ENCODE measurements around the gene PHC2. TPM values are rescaled to one million over a fixed set of nuclear protein-coding genes. Genes with fewer than 3 reads are reported as not detected.

Gene PHC2
- total RNA-seq, 2 experiments from 2014 or later = 43.0 to 43.7 TPM

DNA sequence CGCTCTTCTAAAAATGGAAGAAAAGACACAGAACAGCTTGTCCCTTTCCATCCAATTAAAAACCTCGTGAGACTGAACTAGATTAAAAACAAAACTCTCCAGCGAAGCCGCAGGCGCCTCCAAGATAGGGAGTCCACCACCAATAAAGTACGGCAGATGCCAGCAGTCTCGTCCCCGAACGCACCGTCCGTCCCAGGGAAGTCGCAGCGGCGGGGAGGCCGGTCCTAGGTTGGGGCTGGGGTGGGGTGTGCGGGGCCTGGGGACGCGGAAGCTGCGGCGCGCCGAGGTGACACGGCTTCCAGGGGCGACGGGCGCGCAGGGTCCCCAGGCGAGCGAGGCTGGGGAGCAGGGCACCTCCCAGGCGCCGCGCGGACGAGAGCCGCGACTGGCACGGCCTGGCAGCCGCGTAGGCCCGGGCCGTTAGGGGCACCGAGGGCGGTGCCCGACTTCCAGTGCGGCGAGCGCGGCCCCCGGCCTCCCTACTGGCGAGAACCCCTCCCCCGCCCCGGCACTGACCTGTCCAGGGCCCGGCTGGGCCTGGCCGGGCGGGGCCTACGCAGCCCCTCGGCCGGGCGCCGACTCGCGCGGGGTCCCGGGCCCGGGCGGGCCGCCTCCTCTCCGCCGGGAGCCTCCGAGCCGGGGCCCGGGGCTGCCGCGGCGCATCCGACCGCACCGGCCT, 81.7 kb downstream of the PHC2 start:
- H3K4me1 Mint-ChIP-seq = peaks cover 43% of the 10 kb centered on the region
- peak; percentile 46 for ATAC-seq (ENCODE audit: low read depth)
- H3K9me3 Mint-ChIP-seq = no peaks in the 10 kb centered on the region
- peak overlapping the region; percentile 85 for H3K4me3 Mint-ChIP-seq
- no peaks in the 10 kb centered on the region for H3K27me3 Mint-ChIP-seq
- peaks cover 19% of the 10 kb centered on the region for H3K36me3 Mint-ChIP-seq
- peak; percentile 72 for DNase-seq
- peak overlapping the region; percentile 92 for H3K27ac Mint-ChIP-seq
- POLR2A ChIA-PET = interaction anchor here (0.7 to 1.4 kb wide), 7 partner anchors 14 to 532 kb away, joined by 3 to 6 read pairs (median 3); partner anchors contain the start of genes S100PBP and YARS1

DNA sequence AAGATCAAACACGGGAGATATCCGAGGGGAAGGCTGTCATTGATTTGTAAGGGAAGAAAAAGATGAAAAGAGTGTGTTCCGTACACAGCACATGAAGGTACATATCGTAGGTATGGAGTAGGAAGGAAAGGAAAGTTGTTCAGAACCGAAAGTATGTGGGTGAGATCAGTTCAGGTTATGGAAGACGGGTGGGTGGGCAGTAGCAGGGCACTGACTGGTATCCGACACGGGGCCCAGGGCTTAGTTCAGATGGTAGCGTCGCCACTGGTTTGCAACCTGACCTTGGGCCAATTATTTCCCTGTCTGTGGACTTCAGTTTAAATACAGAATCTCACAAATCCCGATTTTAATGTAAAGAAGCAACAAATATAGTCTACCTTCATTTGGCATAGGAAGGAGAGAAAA, 82.2 kb downstream of the PHC2 start:
- H3K36me3 Mint-ChIP-seq = peaks cover 19% of the 10 kb centered on the region
- H3K4me1 Mint-ChIP-seq = peaks cover 46% of the 10 kb centered on the region
- peak overlapping the region; percentile 92 for H3K27ac Mint-ChIP-seq
- DNase-seq (no peak), ATAC-seq (ENCODE audit: low read depth) (no peak)
- no peaks in the 10 kb centered on the region for H3K27me3 Mint-ChIP-seq
- POLR2A ChIA-PET = interaction anchor here (1.2 kb wide), 1 partner anchor 13 kb away, joined by 3 read pairs; no protein-coding TSS in a partner anchor
- peak overlapping the region; percentile 85 for H3K4me3 Mint-ChIP-seq
- H3K9me3 Mint-ChIP-seq = no peaks in the 10 kb centered on the region

DNA sequence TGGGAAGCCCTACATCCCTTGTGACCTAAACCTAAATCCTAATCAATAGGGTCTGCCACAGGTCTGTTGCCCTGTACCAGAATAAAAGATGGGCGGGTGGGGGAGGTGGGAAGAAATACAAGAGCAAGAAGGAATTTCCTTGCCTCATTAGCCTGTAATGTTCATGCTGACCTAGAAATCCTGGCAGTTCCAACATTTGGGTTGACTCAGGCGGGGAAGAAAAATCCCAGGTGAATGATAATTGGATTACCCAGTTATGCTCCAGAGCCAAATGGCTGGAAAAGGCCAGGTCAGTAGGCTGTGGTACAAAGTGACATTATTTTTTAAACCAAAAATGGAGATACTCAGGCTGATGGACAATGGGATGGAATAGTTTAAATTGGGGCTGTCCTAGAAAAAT, 82.7 kb downstream of the PHC2 start:
- Mint-ChIP-seq H3K9me3 (no peaks in the 10 kb centered on the region), H3K27ac (peak overlapping the region; percentile 92), H3K27me3 (no peaks in the 10 kb centered on the region), H3K36me3 (peaks cover 19% of the 10 kb centered on the region), H3K4me3 (peak overlapping the region; percentile 85), H3K4me1 (peaks cover 47% of the 10 kb centered on the region)
- ATAC-seq (ENCODE audit: low read depth) = no peak
- POLR2A ChIA-PET = interaction anchor here (1.2 kb wide), 1 partner anchor 13 kb away, joined by 3 read pairs; no protein-coding TSS in a partner anchor
- DNase-seq = no peak

DNA sequence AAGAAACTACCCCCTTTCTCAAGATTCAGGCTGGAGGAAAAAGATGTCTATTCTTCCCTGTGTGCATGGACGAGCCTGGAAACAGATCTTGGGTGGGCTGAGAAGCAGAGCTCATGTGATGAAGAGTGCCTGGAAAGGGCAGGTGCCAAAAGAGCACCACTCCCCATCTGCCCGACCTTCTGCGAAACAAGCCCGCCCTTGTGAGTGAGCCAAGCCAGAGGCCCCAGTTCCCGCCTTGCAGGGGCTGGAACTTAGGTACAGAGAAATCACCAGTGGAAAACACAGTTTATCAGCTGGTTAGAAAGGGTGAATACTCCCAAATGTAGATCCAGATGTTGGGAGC, 83.3 kb downstream of the PHC2 start:
- H3K27ac Mint-ChIP-seq = peak overlapping the region; percentile 84
- peaks cover 19% of the 10 kb centered on the region for H3K36me3 Mint-ChIP-seq
- H3K4me1 Mint-ChIP-seq = peaks cover 48% of the 10 kb centered on the region
- no peaks in the 10 kb centered on the region for H3K9me3 Mint-ChIP-seq
- H3K27me3 Mint-ChIP-seq = no peaks in the 10 kb centered on the region
- ATAC-seq (ENCODE audit: low read depth) (no peak), DNase-seq (no peak)
- peak overlapping the region; percentile 85 for H3K4me3 Mint-ChIP-seq
- POLR2A ChIA-PET = interaction anchor here (0.8 kb wide), 1 partner anchor 44 kb away, joined by 3 read pairs; no protein-coding TSS in a partner anchor

DNA sequence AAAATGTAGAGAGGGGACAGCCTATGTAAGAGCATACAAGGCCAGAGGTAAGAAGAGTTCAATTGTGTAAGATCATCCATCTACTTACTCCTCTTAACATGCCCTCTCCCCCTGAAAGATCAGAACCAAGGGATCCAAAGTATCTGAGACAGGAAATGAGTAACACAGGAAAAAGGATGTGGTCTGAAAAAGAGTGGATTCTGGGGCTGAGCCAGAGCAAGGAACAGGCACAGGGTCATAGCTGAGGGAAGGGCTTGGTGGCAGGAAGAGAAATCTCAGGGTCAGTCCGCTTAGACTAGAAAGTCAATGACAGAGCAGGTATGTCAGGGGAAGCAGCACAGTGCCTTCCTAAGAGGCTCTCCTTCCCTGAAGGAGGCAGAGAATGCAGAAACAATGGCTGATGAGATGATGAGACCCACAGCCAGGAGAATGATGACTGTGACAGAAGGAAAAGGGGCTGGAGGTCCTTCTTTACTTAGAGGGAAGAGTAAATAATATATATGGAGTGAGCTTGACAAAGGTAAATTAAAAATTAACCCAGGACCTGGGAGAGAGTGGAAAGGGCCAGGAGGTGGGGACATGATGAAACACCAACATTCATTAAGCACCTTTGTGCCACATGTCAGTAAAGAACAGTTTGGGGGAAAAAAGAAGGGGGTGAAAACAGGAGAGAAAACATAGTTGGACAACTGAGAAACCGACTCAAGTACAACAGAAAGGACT, 83.8 kb downstream of the PHC2 start:
- no peak for DNase-seq
- H3K9me3 Mint-ChIP-seq = no peaks in the 10 kb centered on the region
- peak overlapping the region; percentile 84 for H3K27ac Mint-ChIP-seq
- peak overlapping the region; percentile 85 for H3K4me3 Mint-ChIP-seq
- peaks cover 19% of the 10 kb centered on the region for H3K36me3 Mint-ChIP-seq
- peaks cover 50% of the 10 kb centered on the region for H3K4me1 Mint-ChIP-seq
- no peak for ATAC-seq (ENCODE audit: low read depth)
- POLR2A ChIA-PET = interaction anchor here (0.8 kb wide), 1 partner anchor 44 kb away, joined by 3 read pairs; no protein-coding TSS in a partner anchor
- H3K27me3 Mint-ChIP-seq = no peaks in the 10 kb centered on the region

DNA sequence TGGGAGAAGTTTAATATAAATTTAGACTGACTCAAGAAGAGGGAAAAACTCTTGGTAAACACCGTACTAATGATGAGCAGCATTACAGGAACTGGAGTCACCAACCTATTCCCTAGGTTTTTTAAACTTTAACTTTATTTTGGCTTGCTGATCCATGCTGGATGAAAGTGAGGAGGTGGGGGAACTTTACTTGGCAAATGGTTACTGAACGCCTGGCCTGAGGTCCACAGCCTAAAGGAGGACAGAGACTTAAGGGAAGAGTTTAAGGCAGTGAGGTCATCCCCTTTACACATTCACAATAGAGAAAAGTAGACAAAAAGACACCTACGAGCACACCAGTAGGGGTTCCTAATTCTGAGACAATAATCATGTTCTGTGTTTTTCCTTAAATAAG, 84.4 kb downstream of the PHC2 start:
- H3K4me3 Mint-ChIP-seq = peak overlapping the region; percentile 85
- H3K4me1 Mint-ChIP-seq = peaks cover 50% of the 10 kb centered on the region
- no peaks in the 10 kb centered on the region for H3K9me3 Mint-ChIP-seq
- ATAC-seq (ENCODE audit: low read depth) = no peak
- H3K27me3 Mint-ChIP-seq = no peaks in the 10 kb centered on the region
- POLR2A ChIA-PET = no interaction called here
- peaks cover 19% of the 10 kb centered on the region for H3K36me3 Mint-ChIP-seq
- peak overlapping the region; percentile 84 for H3K27ac Mint-ChIP-seq
- DNase-seq = no peak

DNA sequence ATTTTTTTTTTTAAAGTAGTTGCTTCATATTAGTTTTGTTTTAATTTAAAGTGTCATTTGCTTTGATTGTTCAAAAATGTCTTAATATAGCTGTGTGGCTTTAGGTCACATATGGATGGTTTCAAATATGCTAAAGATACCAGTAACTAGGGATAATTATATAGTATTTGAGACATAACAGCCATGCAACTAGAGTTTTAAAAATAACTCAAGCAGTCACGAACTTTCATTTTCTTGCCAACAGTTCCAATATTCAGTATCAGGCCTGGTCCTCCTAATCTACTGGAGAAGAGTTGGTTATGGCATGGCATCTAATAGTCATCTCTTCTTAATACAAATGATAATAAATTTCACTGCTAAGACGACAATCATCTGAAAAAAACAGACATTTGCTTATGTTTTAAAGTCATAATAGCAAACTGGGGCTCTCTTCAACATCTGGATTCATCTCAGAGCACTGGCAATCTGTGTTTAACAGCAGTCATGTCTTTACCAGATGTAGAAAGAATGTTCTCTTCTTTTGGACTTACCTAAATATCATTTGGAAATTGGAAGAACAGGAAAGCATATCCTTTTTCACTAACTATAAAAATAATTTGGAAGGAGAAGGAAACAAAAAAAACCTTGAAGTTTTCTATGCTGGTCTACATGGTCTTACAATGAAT, 85.9 kb downstream of the PHC2 start:
- H3K27ac Mint-ChIP-seq = no peak overlapping the region
- H3K4me1 Mint-ChIP-seq = peaks cover 47% of the 10 kb centered on the region
- H3K4me3 Mint-ChIP-seq = no peak overlapping the region
- H3K36me3 Mint-ChIP-seq = peaks cover 23% of the 10 kb centered on the region
- ATAC-seq (ENCODE audit: low read depth) (no peak), DNase-seq (no peak)
- POLR2A ChIA-PET = no interaction called here
- no peaks in the 10 kb centered on the region for H3K27me3 Mint-ChIP-seq
- H3K9me3 Mint-ChIP-seq = no peaks in the 10 kb centered on the region

DNA sequence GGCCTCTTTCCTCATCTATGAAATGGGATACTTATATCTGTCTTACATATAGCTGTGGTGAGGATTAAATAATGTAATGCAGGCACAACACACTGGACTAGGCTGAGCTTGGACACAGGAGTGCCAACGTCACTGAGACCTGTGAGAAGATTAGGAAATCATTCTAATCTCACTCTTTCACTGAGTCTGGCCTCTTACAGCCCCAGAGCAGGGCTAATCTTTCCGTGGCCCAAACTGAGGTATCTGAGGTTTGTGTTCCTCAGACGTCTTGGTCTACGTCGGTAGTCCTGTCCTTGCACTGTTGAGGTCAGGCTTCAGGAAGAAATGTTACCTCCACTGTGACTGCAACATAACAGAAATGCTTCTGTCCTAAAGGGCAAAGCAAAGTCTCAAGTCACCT, 87.4 kb downstream of the PHC2 start:
- ATAC-seq (ENCODE audit: low read depth) = no peak
- POLR2A ChIA-PET = no interaction called here
- Mint-ChIP-seq H3K36me3 (peaks cover 22% of the 10 kb centered on the region), H3K9me3 (no peaks in the 10 kb centered on the region), H3K4me3 (no peak overlapping the region), H3K27ac (no peak overlapping the region), H3K27me3 (no peaks in the 10 kb centered on the region), H3K4me1 (peaks cover 47% of the 10 kb centered on the region)
- no peak for DNase-seq

DNA sequence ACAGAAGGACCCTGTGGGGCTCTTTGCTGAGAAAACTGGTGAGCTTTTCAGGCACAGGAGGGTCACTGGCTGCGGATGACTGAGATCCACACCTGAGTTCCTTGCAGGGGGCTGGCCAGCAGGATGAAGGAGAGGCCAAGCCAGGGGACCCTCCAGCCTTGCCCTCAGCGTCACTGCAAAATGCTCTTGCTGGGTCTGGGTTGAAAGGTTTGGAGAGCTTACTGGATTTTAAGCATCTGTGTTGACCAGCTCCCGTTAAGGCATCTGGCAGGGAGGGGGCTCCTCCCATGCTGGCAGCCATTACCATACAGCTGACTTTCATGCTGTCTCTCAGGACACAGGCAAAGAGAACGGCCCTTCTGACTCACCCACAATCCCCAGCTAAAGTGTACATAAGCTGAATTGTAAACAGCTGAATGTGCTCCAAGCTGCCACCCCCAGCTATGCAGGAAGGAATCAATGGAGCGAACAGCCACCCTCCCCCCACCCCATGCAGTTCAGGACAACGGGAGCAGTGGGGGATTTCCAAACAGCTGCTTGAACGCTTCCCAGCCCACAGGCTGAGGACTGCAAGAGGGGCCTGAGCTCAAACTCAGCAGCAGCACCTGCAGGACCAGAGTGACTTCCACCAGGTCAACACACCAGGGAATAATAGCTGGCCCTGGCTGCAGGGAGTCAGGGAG, 88.7 kb downstream of the PHC2 start:
- no peak overlapping the region for H3K4me3 Mint-ChIP-seq
- DNase-seq = no peak
- POLR2A ChIA-PET = no interaction called here
- H3K9me3 Mint-ChIP-seq = no peaks in the 10 kb centered on the region
- ATAC-seq (ENCODE audit: low read depth) = no peak
- H3K4me1 Mint-ChIP-seq = peaks cover 40% of the 10 kb centered on the region
- H3K27me3 Mint-ChIP-seq = no peaks in the 10 kb centered on the region
- H3K36me3 Mint-ChIP-seq = peaks cover 18% of the 10 kb centered on the region
- H3K27ac Mint-ChIP-seq = no peak overlapping the region

DNA sequence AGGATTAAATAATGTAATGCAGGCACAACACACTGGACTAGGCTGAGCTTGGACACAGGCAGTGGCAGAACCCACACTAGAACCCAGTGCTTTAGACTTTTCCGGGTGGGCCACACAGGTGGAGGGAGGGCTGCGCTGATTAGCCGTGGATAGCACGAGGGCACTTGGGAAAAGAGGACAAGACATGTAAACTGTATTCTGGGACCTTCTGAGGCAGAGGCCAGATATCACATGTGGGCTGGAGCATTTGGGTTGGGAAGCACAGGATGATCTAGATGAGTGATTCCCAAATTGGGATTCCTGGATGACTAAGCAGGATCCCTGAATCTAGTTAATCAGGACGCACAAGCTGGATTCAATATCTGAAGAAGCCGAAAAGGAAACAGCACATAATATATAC, 89.7 kb downstream of the PHC2 start:
- POLR2A ChIA-PET = no interaction called here
- H3K27me3 Mint-ChIP-seq = no peaks in the 10 kb centered on the region
- H3K27ac Mint-ChIP-seq = no peak overlapping the region
- H3K36me3 Mint-ChIP-seq = peaks cover 8% of the 10 kb centered on the region
- H3K4me1 Mint-ChIP-seq = peaks cover 31% of the 10 kb centered on the region
- H3K9me3 Mint-ChIP-seq = no peaks in the 10 kb centered on the region
- ATAC-seq (ENCODE audit: low read depth) (no peak), DNase-seq (no peak)
- H3K4me3 Mint-ChIP-seq = no peak overlapping the region

DNA sequence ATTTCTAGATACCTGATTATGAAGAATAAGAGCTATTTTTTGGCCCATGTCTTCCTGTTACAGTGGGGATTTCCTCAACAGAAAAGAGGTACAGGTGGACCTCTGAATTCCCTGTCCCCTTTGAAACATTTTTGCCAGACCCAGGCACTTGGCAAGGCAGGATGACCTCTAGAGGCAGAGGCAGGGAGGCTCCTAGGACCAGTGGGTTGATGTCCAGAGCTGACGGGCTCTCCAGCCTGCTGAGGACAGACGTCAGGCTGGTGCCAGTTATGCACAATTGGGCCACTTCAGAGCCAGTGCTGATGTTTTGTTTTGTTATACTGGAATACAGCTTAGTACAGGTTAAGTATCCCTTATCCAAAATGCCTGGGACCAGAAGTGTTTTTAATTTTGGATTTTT, 91.5 kb downstream of the PHC2 start:
- Mint-ChIP-seq H3K27me3 (no peaks in the 10 kb centered on the region), H3K4me3 (no peak overlapping the region), H3K4me1 (peaks cover 33% of the 10 kb centered on the region), H3K27ac (no peak overlapping the region), H3K36me3 (peaks cover 5% of the 10 kb centered on the region), H3K9me3 (no peaks in the 10 kb centered on the region)
- POLR2A ChIA-PET = interaction anchor here (1.0 to 1.8 kb wide), 2 partner anchors 11 to 36 kb away, joined by 4 to 6 read pairs; no protein-coding TSS in a partner anchor
- ATAC-seq (ENCODE audit: low read depth) (no peak), DNase-seq (no peak)

DNA sequence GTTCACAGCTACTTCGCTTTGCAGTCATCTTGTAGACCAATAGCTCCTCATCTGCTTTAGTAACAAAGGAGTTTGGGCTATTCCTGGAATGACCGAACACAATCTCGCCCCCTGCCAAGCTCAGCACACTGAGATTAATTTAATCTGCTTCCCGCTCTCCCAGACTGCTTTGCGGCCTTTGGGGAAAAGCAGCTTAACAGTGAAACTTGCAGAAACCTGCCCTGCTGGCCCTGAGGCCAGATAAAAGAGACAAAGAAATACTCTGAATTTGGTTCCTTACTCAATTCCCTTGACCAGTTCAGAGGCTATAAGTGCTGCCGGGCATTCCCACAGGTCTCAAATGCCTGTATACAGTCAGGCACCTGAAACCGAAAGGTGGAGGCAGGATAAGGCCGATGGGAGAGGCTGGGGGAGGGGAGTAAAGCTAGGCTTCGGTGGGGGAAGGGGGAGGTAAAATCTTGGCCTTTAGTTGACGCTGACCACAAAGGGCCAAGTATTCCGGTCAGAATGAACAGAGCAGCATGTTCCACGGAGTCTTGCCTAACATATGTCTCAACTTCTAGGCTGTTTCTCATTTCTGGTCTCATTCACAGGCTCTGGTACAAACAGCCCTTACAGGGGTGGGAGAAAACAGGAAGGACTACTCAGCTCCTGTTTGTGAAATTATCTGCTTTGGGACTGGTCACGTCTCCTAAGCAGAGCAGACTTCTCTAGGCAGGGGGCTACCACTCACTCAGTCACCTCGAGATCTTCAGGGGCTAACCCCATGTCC, 92.3 kb downstream of the PHC2 start:
- Mint-ChIP-seq H3K36me3 (peaks cover 6% of the 10 kb centered on the region), H3K4me1 (peaks cover 28% of the 10 kb centered on the region), H3K9me3 (no peaks in the 10 kb centered on the region), H3K4me3 (no peak overlapping the region), H3K27ac (no peak overlapping the region), H3K27me3 (no peaks in the 10 kb centered on the region)
- POLR2A ChIA-PET = interaction anchor here (1.0 to 1.8 kb wide), 2 partner anchors 12 to 35 kb away, joined by 4 to 6 read pairs; no protein-coding TSS in a partner anchor
- ATAC-seq (ENCODE audit: low read depth) (no peak), DNase-seq (no peak)
